OCI-LY7 (cell line): ENCODE measurements around the gene LY6G5C. TPM values are rescaled to one million over a fixed set of nuclear protein-coding genes. Genes with fewer than 3 reads are reported as not detected.
A peak's percentile ranks its signal among the peaks of the same experiment; 100 is the strongest.

Source experiments
- BruUV-seq: library from RNA; stranded (reverse); fragments of 400-500 nt; replicated peaks from 2 replicates; lab custom pipeline; 2021; lab: Mats Ljungman, UMichigan
- CTCF ChIA-PET: fragments of 300-600 bp; sonication (Branson Sonifier 250); formaldehyde crosslinking; loops from one replicate; lab custom pipeline; 2022; ENCODE audit warnings: antibody characterized with exemption; ENCODE audit not compliant: unreplicated experiment; lab: Charles Lee
- POLR2A ChIA-PET: fragments of 300-600 bp; sonication (Branson Sonifier 250); formaldehyde crosslinking; loops from one replicate; lab custom pipeline; 2022; ENCODE audit warnings: antibody characterized with exemption; lab: Charles Lee
- DNase-seq: peaks from one replicate; pipeline ENCODE4 v3.0.0-alpha.2; 2015; ENCODE audit warnings: low spot score
- H2AFZ ChIP-seq: fragments of 200-600 bp; sonication (generic), shearing (Covaris generic); 2 replicates; pipeline ENCODE4 v1.6.1; 2014; ENCODE audit warnings: mild to moderate bottlenecking, antibody characterized with exemption, low read length, moderate library complexity
- H3K27ac ChIP-seq: fragments of 200-600 bp; sonication (generic); 2 replicates; pipeline ENCODE4 v1.5.1; 2014; ENCODE audit warnings: mixed run types, low read depth, mild to moderate bottlenecking, moderate library complexity, low read length, inconsistent platforms; ENCODE audit not compliant: poor library complexity, severe bottlenecking
- H3K36me3 ChIP-seq: fragments of 200-600 bp; sonication (generic); 2 replicates; pipeline ENCODE4 v1.6.1; 2014; ENCODE audit warnings: mild to moderate bottlenecking, antibody characterized with exemption, low read length, moderate library complexity, mixed read lengths; ENCODE audit not compliant: insufficient read depth
- H3K4me1 ChIP-seq: fragments of 200-600 bp; sonication (generic); 2 replicates; pipeline ENCODE4 v1.5.1; 2014; ENCODE audit warnings: mild to moderate bottlenecking, low read length; ENCODE audit not compliant: insufficient read depth, poor library complexity, severe bottlenecking
- H3K4me2 ChIP-seq: fragments of 200-600 bp; sonication (generic); 2 replicates; pipeline ENCODE4 v1.6.1; 2014; ENCODE audit warnings: mild to moderate bottlenecking, low read length
- H3K4me3 ChIP-seq: fragments of 200-600 bp; sonication (generic); 2 replicates; pipeline ENCODE4 v1.5.1; 2014; ENCODE audit warnings: mild to moderate bottlenecking, low read depth, low read length; ENCODE audit not compliant: poor library complexity, severe bottlenecking
- H3K79me2 ChIP-seq: fragments of 200-600 bp; sonication (generic); 2 replicates; pipeline ENCODE4 v1.6.1; 2016; ENCODE audit warnings: low read depth, mild to moderate bottlenecking, low read length, moderate library complexity, mixed read lengths; ENCODE audit not compliant: insufficient read depth
- H3K9me2 ChIP-seq: fragments of 200-600 bp; sonication (generic); 2 replicates; pipeline ENCODE4 v1.6.1; 2016; ENCODE audit warnings: mild to moderate bottlenecking, low read length, mixed read lengths; ENCODE audit not compliant: insufficient read depth
- H3K9me3 ChIP-seq: fragments of 200-600 bp; sonication (generic); 2 replicates; pipeline ENCODE4 v1.6.1; 2014; ENCODE audit warnings: mild to moderate bottlenecking, mixed run types, low read length, mixed read lengths
- H4K20me1 ChIP-seq: fragments of 200-600 bp; sonication (generic); 2 replicates; pipeline ENCODE4 v1.6.1; 2014; ENCODE audit warnings: mild to moderate bottlenecking, antibody characterized with exemption, low read length, moderate library complexity, mixed read lengths; ENCODE audit not compliant: insufficient read depth
- EZH2phosphoT487 ChIP-seq: fragments of 200-600 bp; sonication (generic); IDR thresholded peaks from 2 replicates; pipeline ENCODE4 v1.6.1; 2018; ENCODE audit warnings: low read depth, borderline replicate concordance, mild to moderate bottlenecking, mixed run types, antibody characterized with exemption, low read length, moderate library complexity, mixed read lengths
- intact Hi-C: fragments of 100-400 bp; cut with micrococcal nuclease; formaldehyde crosslinking; loops from one replicate; pipeline ENCODE4 v1.10.0; 2022; ENCODE audit not compliant: unreplicated experiment
- total RNA-seq, 2 experiments: library from RNA; depleted of rRNA in 1 of 2; stranded (reverse); fragments of >200 nt in 1 of 2; shearing (Covaris generic) in 1 of 2; gene quantifications; 2 replicates each; pipeline ENCODE4 v1.2.3, GENCODE V29; 2014 to 2022
- TF ChIP-seq, protein P1 (sequence below): fragments of 200-600 bp; sonication (generic); conservative IDR thresholded peaks from 2 replicates; pipeline ENCODE4 v1.5.1; 2014; ENCODE audit warnings: mild to moderate bottlenecking, antibody characterized with exemption, low read length, moderate library complexity, mixed read lengths

The LY6G5C gene
- total RNA-seq, 2 experiments from 2014 or later = 1.8 to 3.5 TPM

DNA sequence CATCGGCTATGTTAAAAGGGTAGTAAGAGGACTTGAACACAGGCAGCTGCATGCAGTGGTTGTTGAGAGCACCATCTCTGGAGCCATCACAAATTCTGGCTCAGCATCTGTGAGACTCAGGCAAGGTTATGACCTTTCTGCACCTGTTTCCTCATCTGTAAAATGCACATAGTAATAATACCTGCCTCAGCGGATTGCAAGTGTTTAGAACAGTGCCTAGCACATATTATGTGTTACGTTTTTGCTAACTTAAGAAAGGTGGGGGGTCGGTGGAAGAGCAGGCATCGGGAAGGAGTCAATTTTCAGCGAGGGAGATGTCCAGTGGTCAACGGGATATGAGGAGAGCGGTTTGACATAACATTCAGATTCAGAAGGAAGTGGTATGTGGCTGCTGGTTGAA lies 2.9 kb downstream of the LY6G5C start:
- ChIA-PET CTCF (interaction anchor here (0.6 kb wide), 1 partner anchor 61 kb away, joined by 3 read pairs; no protein-coding TSS in a partner anchor), POLR2A (interaction anchor here (0.5 kb wide), 1 partner anchor 294 kb away, joined by 3 read pairs; the partner anchor contains the start of gene DXO)
- H3K9me2 ChIP-seq = no peaks in the 10 kb centered on the region
- H3K4me1 ChIP-seq = peaks cover 30% of the 10 kb centered on the region
- BruUV-seq = no TSS peak
- no peak overlapping the region for H2AFZ ChIP-seq
- H3K4me2 ChIP-seq = no peak overlapping the region
- no peak overlapping the region for H3K4me3 ChIP-seq
- no peak overlapping the region for H3K27ac ChIP-seq
- no peak for TF ChIP-seq EZH2phosphoT487
- TF ChIP-seq, protein P1, sequence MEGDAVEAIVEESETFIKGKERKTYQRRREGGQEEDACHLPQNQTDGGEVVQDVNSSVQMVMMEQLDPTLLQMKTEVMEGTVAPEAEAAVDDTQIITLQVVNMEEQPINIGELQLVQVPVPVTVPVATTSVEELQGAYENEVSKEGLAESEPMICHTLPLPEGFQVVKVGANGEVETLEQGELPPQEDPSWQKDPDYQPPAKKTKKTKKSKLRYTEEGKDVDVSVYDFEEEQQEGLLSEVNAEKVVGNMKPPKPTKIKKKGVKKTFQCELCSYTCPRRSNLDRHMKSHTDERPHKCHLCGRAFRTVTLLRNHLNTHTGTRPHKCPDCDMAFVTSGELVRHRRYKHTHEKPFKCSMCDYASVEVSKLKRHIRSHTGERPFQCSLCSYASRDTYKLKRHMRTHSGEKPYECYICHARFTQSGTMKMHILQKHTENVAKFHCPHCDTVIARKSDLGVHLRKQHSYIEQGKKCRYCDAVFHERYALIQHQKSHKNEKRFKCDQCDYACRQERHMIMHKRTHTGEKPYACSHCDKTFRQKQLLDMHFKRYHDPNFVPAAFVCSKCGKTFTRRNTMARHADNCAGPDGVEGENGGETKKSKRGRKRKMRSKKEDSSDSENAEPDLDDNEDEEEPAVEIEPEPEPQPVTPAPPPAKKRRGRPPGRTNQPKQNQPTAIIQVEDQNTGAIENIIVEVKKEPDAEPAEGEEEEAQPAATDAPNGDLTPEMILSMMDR = no peak
- H3K36me3 ChIP-seq = peaks cover 16% of the 10 kb centered on the region; the same call in 1 of the 2 replicates
- no peak for DNase-seq
- intact Hi-C loops = no loop called here
- no peaks in the 10 kb centered on the region for H3K9me3 ChIP-seq
- no peaks in the 10 kb centered on the region for H4K20me1 ChIP-seq
- no peaks in the 10 kb centered on the region for H3K79me2 ChIP-seq

DNA sequence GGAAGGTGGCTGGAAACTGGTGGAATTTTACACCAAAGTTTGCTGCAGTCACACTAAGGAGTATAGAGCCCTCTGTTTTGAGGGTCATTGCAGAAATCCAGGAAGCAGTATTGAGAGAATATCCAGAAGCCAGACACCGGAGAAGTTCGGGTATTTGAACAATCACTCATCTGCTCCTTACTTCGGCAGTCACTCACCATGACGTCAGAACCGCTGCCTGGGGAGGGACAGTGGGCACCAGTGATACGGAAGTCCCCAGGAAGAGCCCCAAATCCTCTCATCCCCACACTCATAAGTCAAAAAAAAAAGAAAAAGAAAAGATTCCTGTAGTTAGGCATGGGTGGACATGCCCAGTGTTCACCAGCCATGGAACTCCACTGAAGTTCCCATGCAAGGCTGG lies 4.0 kb downstream of the LY6G5C start:
- H3K4me1 ChIP-seq = peaks cover 30% of the 10 kb centered on the region
- no peaks in the 10 kb centered on the region for H4K20me1 ChIP-seq
- BruUV-seq = no TSS peak
- no peak for DNase-seq
- H3K36me3 ChIP-seq = peaks cover 26% of the 10 kb centered on the region
- intact Hi-C loops = no loop called here
- H3K27ac ChIP-seq = no peak overlapping the region
- TF ChIP-seq EZH2phosphoT487 = no peak
- TF ChIP-seq, protein P1 = no peak
- ChIA-PET CTCF (no interaction called here), POLR2A (interaction anchor here (0.6 to 0.7 kb wide), 2 partner anchors 24 to 207 kb away, joined by 3 to 4 read pairs; no protein-coding TSS in a partner anchor)
- H3K79me2 ChIP-seq = no peaks in the 10 kb centered on the region
- no peak overlapping the region for H3K4me2 ChIP-seq
- H2AFZ ChIP-seq = no peak overlapping the region
- no peaks in the 10 kb centered on the region for H3K9me2 ChIP-seq
- no peak overlapping the region for H3K4me3 ChIP-seq
- H3K9me3 ChIP-seq = no peaks in the 10 kb centered on the region

DNA sequence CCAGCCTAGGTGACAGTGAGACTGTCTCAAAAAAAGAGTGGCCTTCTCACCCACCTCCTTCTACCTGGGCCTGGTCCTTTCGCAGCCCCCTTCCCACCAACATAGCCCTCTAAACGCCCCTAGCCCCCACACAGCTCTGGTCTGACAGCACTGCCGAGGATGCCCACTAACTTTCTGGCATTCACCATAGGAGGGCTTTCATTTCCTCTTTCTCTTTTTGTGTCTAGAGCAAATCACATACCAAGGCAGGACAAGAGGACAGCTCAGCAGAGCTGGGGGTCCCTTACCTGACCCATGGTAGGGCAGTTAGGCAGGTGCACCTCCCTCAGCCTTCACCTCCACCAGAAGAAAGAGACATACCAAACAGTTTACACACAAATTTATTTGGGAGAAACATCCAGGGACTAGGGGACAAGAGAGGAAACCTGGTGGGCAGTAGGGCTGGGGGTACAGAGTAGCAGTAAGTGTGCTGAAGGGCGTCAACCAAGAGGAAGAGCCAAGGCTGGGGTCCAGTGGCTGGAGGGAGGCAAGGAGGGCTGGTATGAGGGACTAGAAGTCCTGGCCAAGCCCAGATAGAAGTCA lies 4.5 kb downstream of the LY6G5C start:
- no peak overlapping the region for H3K4me2 ChIP-seq
- H3K79me2 ChIP-seq = no peaks in the 10 kb centered on the region
- no peak overlapping the region for H3K27ac ChIP-seq
- no peak overlapping the region for H2AFZ ChIP-seq
- no peak overlapping the region for H3K4me3 ChIP-seq
- H3K4me1 ChIP-seq = peaks cover 28% of the 10 kb centered on the region
- intact Hi-C loops = no loop called here
- TF ChIP-seq, protein P1 = no peak
- TF ChIP-seq EZH2phosphoT487 = no peak
- ChIA-PET POLR2A (no interaction called here), CTCF (no interaction called here)
- peak; percentile 36 for DNase-seq
- no peaks in the 10 kb centered on the region for H3K9me2 ChIP-seq
- peaks cover 31% of the 10 kb centered on the region for H3K36me3 ChIP-seq
- H3K9me3 ChIP-seq = no peaks in the 10 kb centered on the region
- no peaks in the 10 kb centered on the region for H4K20me1 ChIP-seq
- no TSS peak for BruUV-seq
